Activated CD4-positive, alpha-beta T cell treated with anti-CD3 and anti-CD28 coated beads for 1 hour (primary cell): Measurements from ENCODE around the gene APOL2.
"Not testable (repeated sequence)": the region's sequence is repeated elsewhere in the genome, so short reads cannot be mapped to it uniquely, and the experiment has no call there.

ENCODE experiments used
- DNase-seq: peaks from one replicate; pipeline ENCODE4 v3.0.0-alpha.2; 2020

The APOL2 gene

DNA sequence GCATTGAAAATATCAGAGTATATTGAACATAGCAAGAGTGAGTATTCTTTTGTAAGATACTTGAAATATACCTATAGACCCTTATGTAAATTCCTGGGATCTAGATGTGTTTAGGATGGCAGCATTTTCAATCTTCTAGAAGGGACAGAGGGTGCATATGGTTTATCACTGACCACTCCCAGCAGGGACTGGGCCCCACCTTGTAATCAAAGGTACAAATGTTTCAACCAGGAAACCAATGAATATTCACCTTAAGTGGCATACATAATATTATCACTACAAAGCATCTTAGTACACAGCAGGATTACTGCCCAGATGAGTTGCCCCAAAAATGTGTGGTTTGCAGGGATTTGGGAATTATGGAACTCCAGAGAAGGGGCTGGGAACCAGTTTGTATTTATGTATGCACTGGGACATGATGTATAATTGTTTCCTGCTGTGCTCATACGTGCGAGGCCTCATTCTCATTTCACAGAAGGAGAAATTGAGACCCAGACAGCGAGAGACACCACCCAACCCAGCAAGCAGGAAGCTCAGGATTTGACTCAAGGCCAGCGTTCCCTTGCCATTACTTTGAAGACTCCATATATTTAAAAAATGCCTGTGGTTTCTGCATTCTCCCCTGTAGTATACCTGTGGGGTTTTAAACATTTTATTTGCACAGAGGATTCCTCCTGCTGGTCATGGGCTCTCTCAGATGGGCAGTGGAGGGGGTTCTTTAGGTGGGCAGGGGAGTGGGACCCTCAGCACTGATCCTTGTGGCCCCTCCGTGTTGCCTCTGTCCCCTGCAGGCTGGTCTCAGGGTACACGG lies 42.9 kb downstream of the APOL2 start:
- DNase-seq, result no peak

GRCh38 chr22:36194971-36195370 lies 44.4 kb downstream of the APOL2 start:
- peak; percentile 20 for DNase-seq

DNA sequence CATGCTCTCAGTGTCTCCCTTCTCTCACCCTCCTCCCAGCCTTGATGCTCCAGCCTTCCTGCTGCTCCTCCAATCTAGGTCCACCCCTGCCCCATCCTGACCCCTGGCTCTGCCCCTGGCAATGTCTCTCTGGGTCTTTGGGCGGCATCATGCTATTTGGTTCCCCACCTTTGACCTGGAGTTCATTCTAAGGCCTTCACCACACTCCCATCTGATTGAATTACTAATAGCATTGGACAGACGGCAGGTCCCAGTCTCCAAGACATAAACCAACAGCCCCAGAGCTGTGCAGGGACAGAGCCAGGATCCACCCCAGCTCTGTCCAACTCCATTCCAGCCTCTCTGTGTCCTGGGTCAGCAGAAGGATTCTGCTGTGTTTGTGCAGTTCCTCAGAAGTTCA lies 44.9 kb downstream of the APOL2 start:
- no peak for DNase-seq

DNA sequence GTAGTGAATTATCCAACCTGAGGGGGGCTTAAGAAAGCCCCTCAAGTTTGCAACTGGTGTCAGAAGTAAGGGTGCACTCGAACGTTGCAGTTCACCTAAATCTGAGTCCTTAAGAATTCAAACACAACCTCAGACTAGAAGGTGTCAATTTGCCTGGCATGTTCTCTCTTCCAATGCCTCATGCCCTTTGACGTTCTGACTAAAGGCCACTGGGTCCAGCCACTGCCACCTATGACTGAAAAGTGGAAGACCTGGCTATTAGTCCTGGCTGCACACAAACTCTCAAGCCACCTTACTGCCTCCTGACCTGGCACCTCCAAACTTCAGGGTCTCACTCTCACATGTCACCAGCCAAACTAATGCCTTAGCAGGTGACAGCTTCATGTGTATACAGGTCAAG lies 45.8 kb downstream of the APOL2 start:
- DNase-seq, result no peak

GRCh38 chr22:36193171-36193570 lies 46.2 kb downstream of the APOL2 start:
- DNase-seq, result no peak

DNA sequence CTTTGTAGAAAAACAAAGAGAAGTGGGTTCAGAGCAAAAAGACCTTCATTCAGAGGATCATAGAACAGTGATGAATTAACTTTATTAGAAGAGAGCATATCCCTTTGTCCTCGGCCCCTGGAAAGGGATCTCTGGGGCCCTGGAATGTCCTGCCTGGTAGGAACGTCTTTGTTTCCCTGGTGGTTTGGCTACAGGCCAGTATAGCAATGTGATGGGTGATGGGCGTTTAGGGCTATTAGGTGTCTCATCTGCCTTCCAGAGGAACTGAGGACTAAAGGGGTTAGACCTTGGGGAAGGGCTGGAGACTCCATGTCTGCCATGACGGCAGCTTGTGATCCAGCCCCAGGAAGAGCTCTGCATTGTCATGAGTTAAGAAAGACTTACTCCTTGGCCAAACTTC lies 46.8 kb downstream of the APOL2 start:
- no peak for DNase-seq

GRCh38 chr22:36191106-36191836 lies 48.1 kb downstream of the APOL2 start:
- no peak for DNase-seq

DNA sequence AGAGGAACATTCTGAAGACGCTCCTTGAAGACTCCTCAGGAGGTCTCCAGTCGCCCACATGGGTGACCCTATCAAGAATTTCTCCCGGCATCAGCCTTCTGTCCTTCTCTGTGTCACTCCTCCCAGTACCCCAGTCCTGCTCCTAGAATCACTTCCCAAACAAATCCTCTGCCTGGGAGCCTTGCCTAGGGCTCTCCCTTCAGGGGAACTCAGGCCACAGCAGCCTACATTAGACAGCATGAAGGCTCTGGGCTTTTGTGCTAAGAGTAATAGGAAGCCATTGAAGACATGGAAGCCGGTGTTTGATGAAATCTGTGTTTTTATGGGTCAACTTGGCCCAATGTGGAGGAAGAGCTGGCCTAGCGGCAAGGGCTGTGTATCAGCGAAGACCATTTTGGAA lies 51.5 kb downstream of the APOL2 start:
- not testable (repeated sequence) for DNase-seq

DNA sequence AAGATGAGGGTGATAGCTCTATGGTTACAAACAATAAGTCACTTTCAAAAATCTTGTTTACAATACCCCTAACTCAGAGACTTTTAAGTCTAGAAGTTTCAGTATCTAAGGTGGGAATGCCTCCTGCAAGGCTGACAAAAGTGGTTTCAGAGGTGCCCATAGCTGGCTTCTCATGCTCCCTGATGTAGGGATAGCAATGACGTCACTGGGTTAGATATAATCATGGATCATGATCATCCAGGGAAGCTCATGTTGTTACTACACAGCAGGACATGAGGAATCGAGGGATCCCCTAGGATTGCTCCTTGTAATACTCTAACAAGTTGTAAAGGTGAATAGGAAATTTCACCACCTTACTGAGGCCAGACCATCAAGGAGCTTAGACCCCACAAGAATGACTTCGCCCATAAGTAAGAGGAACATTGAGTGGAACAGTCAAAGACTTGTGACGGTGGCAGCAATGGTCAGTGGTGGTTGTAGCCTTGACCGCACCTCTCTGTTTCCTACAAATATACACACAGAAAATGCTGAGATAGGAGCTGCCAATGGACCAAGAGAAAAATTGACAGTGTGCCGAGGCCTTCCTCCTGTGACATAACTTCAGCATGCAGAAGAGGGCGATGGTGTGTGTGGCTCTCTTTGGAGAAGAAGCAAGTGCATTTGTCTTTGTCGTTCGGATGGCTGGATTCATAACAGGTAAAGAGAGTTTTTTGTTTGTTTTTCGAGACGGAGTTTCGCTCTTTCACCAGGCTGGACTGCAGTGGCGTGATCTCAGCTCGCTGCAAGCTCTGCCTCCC lies 53.3 kb downstream of the APOL2 start:
- DNase-seq, result no peak

- DNase-seq, result no peak
Observed at GRCh38 chr22:36184433-36185025, 54.8 kb downstream of the APOL2 start.

DNA sequence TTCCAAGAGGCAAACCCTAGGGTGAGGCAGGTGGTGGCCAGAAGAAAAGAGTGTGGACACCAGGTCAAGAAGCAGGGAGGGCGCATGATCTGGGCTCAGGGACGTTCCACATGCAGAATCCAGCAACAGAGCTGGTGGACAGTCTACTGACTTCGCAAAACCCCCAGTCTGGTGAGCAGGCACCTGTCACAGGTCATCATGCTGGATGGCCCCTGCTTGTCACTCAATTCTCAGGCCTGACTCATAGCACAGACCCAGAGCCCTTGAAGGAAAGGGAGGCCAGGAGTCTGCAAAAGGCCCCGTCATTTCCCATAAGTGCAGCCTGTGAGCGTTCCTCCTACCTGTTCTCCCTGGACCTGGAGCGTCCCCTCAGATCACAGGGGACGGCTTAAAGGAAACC lies 55.9 kb downstream of the APOL2 start:
- DNase-seq, result no peak

DNA sequence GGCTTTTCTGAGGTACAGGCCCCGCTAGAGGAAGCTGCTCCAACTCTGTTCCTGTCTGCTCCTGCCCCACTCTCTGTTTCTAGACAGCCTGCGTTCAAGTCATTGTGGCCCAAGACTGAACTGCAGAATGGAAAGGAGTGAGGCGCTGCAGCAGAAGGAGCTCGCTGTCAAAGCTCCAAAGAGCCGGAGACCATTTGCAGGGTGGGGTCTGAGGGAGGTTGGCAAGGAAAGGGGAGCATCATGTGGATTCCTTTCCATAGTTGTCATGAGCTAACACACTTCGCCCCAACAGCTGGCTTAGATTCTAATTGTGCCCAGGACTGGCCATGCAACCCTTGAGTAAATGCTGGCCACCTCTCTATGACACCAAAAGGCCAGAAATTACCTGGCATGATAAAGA lies 56.5 kb downstream of the APOL2 start:
- no peak for DNase-seq

DNA sequence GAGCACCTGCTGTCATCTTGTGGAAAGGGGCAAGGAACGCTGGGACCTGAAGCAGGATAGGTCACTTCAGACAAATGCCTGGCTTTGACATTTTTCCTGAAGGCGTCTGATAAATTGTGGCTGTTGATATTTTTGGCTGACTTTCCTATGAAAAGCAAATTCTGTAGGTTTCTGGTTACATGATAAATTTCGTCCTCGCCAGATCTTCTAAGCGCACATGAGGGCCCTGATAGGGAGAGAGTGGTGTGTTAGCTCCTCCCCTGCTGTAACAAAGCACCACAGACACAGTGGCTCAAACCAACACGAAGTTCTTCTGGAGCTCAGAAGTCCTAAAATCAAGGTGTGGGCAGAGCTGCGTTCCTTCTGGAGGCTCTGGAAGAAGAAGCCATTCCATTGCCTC lies 57.3 kb downstream of the APOL2 start:
- no peak for DNase-seq

DNA sequence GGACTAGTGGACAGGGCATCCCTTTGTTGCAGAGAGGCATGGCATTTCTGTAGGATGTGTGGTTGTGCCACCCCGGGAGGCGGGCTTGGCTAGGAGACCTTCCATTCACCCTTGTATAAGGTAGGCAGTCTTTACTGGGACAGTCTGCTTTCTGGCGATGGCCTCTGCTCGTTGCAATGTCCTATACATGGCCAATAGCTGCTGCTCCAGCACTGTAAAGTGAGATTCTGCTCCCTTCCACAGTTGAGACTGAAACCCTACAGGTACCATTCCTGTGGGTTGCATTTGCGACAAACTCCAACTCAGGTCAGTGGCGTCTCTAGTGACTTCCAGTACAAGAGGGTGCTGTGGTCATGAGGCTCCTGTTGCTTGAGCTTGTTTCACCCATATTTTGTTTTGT lies 58.4 kb downstream of the APOL2 start:
- no peak for DNase-seq

DNA sequence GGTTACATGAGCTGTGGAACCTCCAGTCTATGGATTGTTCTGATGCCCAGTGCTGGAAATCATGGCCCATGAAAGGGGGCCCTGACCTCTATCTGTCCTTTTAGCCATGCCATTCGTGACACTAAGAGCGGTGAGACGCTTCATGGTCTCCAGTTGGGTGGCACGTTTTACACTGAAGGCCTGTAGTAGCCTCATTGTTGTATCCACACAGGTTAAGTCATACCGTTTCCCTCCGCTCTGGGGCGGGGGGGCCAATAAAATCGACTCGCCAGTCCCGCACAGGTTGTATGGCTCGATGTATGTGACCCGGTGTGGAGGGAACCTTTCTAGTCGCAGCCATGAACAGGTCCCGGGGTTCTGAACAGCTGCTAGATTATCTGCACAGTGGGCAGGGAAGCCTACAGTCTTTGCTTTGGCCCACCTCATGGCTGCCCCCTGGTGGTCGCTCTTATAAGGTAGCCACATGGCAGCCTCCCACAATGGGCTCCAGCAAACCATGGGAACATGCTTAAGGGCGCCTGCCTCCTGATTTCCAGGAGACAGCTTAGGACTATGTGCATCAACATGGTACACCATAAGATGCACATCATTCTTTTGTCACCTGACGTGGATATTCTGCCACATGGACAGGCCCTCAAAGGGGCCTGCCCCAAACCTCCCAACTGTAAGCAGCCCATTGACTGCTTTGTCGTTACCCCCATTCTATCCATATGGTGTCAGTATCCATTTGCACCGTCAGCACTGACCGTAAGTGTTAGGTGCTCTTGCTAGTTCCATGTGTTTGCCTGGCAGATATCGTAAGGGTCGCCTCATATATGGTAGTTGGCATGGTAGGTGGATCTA lies 59.1 kb downstream of the APOL2 start:
- DNase-seq, result peak; percentile 78

GRCh38 chr22:36177160-36177559 lies 62.2 kb downstream of the APOL2 start:
- DNase-seq, result no peak
